Activated naive CD4-positive, alpha-beta T cell treated with anti-CD3 and anti-CD28 coated beads, Interleukin-2, amount 50 U/mL, for 16 hours (primary cell): ENCODE data around the gene NAALADL2.

Experiments
- DNase-seq: peaks from one replicate; pipeline ENCODE4 v3.0.0-alpha.2; 2020

The NAALADL2 gene

DNA sequence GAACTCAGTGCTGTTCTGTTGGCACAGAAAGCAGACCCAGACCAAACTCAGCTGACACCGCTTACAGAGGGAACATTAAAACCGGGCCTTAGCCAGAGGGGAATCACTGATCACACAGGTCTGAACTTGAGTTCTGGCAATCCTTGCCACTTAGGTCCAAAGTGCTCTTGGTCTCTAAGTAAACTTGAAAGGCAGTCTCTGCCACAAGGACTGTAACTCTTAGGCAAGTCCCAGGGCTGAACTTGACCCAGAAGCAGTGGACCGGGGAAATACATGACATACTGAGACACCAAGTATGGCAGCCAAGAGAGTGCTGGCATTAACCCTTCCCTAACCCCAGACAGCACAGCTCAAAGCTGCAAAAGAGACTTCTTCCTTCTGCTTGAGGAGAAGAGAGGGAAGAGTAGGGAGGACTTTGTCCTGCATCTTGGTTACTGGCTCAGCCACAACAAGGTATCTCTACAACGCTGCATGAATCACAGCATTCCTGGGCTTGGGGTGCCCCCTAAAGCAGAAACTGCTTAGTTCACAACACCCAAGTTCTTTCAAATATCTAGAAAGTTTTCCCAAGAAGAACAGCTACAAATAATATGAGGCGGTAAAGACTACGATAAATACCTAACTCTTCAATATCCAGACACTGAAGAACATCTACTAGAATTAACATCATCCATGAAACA is 32.5 kb downstream of the NAALADL2 start:
- no peak for DNase-seq

DNA sequence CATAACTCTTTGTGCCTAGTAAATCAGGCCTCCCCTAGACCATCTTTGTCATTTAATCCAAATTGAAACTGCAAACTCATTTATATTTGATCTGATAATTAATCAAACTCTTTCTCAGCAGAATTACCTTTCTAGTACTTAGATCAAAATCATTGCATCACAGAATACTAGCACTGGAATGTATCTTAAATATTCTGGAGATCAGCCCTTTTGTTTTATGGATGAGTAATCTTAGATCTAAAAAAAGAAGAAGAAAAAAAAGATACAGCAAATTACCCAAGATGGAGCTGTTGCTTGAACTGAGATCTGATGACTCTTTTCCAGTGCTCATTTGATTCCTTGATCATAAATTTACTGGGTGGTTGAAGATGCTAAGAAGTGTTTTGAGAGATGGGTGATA is 47.9 kb downstream of the NAALADL2 start:
- DNase-seq, result no peak

DNA sequence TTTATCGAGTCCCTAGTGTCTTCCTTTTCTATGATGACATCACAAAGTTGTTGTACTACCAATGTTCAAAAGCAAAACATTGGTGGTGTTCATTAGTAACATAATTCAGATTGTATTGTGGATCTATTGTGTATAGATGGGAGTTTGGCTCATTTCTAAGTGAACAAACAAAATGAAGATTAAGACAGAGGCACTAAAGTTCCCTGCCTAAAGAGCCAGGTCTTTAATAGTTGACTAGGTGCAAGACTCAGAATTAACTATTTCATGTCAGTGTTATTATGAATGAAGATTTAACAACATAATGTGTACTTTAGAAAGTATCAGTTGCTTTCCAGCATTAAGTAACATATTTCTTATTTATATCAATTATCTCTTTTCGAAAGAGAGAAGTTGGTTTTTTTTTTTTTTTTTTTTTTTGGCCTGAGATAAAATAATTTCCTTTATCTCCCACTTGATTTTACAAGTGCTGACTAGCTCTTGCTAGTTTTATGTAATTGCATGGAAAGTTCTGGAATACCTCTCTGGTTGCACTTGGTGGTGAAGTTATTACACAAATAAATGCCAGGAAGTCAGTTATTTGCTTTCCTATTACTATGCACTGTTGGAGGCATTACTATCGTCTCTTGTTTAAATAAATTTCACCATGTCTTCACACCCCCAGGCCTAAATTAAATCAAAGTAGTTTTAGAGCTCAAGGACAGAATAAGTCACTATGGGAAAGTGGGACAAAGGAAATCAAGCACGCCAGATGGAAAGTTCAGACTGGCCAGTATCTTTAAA is 48.7 kb downstream of the NAALADL2 start:
- DNase-seq, result no peak

DNA sequence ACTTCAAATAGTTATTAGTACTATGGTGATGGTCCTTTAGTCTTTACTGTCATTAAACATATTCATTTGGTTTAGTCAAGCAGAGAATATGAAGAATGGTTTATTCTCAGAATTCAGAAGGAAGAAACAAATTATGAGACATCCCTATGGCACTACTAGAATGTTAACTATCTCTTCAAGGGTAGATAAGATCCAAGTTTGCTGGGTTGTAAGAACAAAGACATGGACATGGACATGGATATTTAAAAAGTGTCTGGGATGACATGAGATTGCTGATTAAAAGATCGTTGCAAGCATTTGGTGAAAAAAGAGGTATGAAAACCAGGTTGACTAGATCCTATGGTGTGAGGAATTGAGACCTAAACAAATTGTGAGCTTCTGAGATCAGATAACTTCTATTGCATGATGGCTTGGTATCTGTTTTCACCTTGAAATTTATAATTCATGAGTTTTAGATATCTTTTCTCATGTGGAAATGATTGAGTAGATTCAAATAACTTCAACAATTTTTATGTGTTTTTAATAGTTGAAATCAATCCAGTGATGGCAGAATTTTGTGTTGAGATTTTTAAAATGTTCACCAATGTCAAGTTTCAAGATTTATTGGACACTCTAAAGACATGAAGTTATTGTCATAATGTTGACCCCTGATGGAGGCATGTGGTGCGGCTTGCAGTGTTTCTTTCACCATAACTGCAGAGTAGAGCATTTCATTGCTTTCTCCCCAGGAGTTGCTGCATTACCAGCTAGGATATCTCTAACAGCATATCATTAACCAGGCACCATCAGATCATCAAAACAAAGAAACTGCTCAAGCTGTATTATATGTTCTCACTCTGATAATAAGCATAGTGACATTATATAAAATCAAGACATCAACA is 72.6 kb downstream of the NAALADL2 start:
- DNase-seq, result no peak

DNA sequence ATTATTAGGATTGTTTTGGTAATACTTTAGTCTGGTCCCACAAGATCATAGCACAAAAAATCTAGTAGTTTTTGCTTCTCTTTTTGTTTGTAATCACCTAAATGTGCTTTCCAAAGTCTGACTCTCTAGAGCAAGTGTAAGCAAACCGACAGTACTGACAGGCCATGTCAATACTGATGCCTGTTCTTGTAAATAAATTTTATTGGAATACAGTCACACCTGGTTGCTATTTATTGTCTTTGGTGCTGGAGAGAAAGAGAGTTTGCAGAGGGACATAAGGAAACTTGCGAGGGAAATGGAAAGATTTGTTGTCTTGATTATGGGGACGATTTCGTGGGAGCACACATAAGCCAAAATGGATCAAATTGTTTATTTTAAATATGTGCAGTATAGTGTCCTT is 77.5 kb downstream of the NAALADL2 start:
- no peak for DNase-seq

DNA sequence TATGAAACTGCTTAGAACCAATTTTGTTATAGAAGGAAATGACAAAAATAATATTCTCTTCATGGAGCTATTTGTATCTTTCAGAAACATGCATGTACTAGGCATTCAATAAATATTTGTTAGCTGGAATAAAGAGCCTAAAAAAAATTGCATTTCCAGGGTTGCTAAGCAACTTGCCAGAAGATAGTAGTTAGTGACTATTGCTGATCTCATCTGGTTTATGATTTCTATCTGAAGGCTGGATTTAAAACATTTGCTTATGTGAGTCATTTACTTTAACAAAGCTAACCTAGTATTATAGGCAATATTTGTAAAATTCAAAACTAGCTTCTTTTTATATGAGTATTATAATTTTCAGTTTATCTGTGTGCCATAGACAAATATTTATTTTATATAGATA is 78.3 kb downstream of the NAALADL2 start:
- DNase-seq, result no peak

DNA sequence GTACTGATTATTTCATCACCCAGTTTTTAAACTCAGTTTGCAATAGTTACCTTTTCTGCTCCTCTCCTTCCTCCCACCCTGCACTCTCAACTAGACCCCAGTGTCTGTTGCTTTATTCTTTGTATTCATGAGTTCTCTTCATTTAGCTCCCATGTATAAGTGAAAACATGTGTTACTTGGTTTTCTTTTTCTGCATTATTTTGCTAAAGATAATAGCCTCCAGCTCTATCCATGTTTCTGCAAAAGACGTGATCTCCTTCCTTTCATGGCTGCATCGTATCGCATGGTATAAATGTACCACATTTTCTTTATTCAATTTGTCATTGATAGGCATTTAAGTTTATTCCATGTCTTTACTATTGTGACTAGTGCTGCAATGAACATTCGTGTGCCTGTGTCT is 79.0 kb downstream of the NAALADL2 start:
- no peak for DNase-seq

DNA sequence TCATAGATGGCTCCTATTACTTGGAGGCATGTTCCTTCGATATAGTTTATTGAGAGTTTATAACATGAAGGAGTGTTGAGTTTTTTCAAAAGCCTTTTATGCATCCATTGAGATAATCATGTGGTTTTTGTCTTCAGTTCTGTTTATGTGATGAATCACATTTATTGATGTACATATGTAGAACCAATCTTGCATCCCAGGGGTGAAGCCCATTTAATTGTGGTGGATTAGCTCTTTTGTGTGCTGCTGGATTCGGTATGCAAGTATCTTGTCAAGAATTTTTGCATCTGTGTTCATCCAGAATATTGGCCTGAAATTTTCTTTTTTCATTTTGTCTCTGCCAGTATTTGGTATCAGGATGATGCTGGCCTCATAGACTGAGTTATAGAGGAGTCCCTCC is 81.0 kb downstream of the NAALADL2 start:
- DNase-seq, result no peak

DNA sequence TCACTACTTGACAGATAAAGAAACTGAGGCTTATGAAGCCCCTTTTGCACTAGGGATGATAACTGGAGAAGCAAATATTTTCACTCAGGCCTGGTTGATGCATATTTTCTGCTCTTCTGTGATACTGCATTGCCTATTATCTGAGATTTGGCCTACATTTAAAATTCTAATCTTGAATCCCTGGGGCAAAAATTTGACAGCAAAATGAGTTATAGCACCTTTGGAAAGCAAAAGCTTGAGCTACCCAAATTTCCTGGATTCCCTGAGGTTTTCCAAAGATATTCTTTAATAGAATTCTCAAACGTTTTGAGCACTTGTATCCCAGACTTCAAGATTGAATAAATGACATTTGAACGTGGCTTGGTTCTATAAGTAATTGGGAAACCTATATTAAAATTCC is 86.1 kb downstream of the NAALADL2 start:
- no peak for DNase-seq

DNA sequence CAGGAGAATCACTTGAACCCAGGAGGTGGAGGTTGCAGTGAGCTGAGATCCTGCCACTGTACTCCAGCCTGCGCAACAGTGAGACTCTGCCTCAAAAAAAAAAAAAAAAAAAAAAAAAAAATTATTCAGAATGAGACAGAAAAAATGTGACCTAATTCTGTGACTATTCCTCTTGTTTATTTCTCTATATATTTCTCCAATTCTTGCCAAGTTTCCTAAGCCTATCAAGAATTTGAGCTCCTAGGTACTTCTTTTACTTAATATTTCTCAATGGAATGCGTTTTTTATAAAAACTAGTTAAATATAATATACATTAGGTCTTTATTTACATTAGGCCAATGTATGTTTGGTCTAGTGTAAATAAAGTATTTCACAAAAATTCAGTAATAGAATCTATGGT is 86.8 kb downstream of the NAALADL2 start:
- no peak for DNase-seq

DNA sequence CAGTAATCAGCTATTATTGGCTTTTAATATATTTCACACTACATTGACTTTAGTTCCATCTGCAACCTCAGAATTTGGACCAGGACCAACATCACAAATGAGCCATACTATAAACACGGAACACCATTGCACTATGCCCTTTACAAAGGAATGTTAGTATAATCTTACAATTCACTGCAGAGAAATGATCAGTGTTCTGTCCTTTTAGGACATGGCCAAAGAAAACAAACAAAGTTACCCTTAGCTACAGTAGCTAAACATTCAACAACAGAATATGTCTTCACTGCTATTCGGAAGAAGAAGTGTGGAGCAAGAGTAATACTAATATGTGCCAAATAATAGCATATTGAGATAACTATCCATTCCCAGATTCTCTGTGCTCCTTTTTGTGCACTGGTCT is 90.4 kb downstream of the NAALADL2 start:
- DNase-seq, result no peak

DNA sequence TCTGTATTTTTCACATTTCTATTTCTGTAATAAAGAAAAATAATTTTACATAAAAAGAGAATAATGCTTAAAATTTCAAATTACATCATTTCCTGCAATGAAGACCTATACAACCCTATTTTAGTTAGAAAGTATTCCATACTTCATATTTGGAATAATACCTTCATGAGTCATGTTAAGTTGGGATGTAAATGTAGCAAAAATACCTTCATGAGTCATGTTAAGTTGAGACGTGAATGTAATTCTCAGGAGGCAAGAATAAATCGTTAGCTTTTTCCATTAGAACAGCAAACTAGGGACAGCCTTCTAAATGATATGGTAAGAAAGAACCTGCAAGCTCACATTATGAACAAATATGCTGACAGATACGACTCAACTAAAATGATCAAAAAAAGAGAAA is 91.9 kb downstream of the NAALADL2 start:
- DNase-seq, result no peak

DNA sequence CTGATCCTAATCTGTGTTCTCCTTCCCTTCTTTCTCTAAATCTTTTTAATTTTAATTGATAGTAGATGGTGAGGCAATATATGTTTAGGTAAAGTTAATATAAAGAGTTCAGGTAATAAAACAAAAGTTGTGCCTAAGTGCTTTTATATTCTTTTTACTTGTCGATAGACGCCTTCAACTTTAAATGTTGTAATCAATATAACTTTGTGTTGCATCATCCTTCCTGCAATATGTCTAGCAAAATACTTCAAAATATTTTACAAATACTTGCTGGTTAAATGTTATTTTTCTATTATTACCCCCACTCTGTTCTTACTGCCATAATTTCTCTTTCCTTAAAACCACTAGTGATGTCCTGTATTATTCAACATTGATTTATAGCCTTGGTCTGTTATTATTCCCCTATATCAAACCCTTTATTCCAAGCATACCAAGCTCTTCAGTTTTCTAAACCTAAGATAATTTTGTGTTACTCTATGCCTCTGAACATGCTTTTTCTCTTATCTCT is 92.4 kb downstream of the NAALADL2 start:
- DNase-seq, result no peak

DNA sequence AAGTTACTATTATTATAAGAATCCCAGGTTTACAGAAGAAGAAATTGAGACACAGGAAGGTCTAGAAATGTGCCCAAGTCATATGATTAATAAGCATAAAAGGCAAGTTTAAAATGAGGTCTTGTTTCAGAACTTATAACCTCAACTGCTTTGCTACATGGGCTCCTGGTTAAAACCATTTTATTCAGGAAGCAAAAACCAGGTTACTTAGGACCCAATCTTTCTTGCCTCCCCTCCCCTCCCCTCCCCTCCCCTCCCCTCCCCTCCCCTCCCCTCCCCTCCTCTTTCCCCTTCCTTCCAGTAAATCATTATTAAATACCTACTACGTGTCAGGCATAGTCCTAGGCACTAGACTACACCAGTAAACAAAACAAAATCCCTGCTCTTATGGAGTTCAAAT is 93.9 kb downstream of the NAALADL2 start:
- DNase-seq, result no peak

DNA sequence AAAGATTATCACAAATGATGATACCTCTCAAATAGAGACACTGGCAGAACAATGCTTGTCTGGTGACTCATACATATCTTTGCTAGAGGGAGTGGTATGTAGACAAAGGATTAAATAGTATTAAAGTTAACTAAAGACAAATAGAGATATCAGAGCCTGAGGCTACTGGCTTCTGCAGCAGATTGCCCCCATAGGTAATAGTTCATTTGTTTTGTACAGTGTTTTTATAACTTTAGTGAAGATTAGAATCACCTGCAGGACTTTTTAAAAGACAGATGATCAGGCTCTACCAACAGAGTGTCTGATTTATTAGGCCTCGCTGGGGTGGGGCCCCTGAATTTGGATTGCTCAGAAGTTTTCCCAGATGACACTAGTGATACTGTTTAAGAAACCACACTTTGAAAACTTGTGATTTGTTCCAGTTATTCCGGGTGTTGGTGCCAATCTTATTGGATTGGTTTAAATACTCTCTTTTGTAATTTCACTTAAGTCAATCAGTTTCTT is 96.4 kb downstream of the NAALADL2 start:
- no peak for DNase-seq

DNA sequence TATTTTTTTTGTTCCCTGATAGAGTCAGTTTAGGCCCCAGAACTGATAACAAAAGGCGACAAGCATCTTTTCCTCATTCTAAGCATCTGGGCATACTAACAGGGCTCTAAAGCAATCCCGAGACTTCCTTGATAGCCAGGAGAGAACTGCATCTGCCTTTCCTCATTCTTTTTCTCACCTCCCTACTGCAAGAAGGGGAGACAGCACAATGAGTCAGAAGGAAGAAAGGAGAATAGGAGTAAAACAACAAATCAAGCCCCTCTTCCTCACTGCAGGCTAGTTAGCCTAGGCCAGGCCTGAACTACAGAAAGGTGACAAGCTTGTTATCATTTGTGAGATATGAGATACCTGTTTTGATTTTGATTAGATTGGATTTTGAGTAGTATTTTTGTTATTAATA is 97.9 kb downstream of the NAALADL2 start:
- DNase-seq, result no peak

DNA sequence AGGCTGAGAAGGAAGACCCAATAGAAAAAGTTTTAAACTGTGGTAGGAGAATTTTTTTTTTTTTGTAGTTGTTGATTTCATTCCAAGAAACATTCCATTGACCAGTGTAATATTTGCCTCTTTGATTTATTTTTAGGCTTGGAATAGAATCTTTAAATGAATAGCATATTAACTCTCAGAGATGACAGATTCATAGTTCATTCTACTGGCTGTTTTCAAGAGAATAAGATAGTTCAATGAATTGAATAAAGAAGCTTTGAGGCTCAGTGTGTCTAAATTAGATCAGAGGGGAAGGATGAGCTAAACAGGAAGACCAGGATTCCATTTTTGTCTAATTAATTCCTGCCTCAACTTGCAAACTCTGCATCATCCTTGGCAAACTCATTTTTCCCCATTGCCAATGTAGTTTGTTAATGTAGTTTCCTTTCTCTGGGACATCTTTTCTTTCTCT is 98.4 kb downstream of the NAALADL2 start:
- DNase-seq, result no peak

DNA sequence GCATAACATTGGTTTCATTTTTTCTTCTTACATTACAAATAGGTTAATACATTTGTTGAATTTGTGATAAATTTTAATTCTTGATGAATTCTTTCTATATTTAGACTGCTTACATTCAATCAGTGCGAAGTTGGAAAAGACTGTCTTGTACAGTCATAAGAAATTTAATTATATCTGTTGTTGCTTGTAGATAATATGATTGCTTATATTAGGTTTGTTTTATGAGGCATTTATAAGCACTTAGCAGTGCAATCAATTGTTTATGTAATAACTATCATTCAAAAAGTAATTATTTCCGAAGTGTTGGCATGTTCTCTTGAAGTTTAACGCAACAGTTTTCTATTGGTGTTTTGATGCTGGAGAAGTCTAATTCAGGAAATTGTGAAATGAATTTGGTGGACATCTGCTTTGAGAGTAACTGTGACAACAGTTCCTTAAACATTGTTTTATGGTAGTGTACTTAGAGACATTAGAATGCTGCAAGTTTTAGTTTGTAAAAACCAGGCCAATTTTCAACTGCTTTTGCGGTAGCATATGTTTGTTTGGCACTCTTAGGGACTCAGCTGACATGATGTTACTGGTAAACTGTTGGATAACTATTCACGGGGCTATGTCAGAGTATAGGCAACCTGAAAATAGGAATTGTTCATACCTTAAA is 99.7 kb downstream of the NAALADL2 start:
- no peak for DNase-seq

DNA sequence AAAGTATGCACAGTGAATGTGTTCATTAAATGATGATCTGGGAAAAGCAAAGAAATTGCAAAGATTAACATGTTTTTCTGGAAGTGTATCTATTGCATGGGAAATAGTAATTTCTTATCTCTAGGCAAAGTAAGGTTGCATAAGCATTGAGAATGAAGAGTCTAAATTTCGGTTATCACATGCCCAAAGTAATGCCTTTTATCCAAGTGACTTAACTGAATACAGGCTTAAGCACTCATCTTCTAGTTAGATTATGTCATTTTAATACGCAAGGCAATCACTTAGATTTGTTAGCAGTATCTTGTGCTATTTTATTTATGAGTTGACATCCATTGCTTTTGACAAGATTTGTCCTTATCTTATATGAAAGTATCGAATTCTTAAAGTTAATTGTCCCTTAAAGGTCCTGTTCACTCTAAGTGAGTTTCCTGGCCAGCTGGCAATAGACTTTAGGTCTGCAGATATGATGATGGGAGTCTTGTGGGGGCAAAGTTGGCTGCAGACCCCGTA is 100.5 kb downstream of the NAALADL2 start:
- DNase-seq, result no peak

DNA sequence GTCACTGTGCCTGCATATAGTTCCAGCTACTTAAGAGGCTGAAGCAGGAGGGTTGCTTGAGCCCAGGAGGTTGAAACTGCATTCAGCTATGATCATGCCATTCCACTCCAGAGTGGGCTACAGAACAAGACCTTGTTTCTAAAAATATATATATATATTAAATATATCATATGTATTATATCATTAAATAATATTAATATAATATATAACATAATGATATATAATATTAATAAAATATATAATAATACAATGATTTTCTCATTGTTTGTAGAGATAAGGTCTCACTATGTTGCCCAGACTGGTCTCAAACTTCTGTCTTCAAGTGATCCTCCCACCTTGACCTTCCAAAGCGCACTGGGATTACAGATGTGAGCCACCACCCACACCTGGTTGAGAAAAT is 101.8 kb downstream of the NAALADL2 start:
- DNase-seq, result no peak

DNA sequence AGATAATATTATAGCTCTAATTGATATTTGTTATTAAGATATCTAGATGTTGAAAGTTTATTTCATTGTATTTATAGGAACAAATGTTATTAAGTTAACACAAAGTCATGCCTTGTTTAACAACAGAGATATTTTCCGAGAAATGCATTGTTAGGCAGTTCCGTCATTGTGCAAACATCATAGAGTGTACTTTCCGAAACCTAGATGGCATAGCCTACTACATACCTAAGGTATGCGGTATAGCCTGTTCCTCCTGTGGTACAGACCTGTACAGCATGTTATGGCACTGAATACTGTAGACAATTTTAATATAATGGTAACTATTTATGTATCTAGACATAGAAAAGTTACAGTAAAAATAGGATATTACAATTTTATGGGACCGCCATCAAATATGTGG is 114.3 kb downstream of the NAALADL2 start:
- DNase-seq, result no peak

DNA sequence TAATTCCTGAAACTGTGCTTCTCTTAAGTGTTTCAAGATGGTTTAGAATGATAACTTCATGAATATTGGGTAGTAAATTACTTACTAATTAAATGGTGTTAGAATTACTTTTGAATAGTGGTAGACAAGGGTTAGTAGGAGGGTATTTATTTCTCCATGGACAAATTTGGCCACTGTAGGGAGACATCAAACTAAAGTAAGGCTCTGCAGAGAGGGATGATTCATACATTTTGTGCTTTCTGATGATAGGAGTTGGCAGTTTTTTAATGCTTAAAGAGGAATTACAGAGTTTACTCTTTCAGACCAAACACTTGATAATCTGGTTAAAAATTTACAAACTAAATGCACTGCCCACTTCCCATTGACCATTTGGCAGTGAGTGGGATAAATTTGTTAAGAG is 127.6 kb downstream of the NAALADL2 start:
- no peak for DNase-seq

DNA sequence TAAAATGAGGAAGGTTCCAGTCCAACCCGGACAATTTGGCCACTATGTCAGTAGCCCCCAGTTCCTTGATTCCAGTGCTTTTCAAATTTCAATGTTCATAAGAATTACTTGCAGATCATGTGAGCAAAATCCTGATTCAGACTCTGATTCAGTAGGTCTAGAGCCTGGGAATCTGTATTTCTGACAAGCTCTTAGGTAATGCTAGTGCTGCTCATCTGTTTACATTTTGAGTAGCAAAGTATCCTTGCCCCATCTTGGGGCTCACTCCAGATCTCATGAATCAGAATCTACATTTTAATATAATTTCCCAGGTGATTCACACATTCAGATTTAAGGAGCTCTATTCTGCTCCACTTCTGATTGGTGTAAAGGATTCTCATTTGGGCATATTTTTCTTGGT is 142.0 kb downstream of the NAALADL2 start:
- no peak for DNase-seq
